Stimulated activated CD8-positive, alpha-beta memory T cell treated with anti-CD3 and anti-CD28 coated beads, Interleukin-4, amount 100 ng/mL, for 4 hours (primary cell): ENCODE results near the gene ZNF579.
A peak's percentile ranks its signal among the peaks of the same experiment; 100 is the strongest.

Experiments used
- DNase-seq, 2 donors: peaks; one replicate each; pipeline ENCODE4 v3.0.0-alpha.2; 2020; ENCODE audit warnings: low read depth in 2 of 2, low spot score in 1 of 2

The ZNF579 gene

DNA sequence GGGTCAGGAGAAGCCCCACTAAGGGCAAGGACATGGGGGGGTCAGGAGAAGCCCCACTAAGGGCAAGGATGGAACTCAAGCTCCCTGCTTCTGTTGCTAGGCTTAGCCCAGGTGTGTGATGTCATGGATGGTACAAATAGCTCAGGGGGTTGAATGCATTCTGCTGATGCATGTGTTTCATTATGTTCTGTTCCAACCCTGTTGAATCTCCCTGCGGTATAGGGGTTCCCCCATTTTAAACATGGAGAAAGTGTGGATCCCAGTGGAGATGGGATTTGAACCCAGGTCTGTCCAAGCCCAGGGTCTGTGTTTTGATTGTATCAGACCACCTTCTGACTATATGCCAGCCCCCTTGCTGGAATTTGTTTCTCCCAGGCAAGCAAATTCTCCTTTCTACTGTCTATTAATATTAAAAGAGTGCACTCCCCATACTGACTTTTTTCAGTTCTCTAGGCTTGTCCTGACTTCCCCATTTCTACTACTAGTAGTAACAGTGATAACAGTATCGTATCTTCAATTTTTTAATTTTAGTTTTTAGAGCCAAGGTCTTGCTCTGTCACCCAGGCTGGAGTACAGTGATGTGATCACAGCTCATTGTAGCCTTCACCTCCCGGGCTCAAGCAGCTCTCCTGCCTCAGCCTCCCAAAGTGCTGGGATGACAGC is 31.5 kb upstream of the ZNF579 start:
- DNase-seq = no peak

DNA sequence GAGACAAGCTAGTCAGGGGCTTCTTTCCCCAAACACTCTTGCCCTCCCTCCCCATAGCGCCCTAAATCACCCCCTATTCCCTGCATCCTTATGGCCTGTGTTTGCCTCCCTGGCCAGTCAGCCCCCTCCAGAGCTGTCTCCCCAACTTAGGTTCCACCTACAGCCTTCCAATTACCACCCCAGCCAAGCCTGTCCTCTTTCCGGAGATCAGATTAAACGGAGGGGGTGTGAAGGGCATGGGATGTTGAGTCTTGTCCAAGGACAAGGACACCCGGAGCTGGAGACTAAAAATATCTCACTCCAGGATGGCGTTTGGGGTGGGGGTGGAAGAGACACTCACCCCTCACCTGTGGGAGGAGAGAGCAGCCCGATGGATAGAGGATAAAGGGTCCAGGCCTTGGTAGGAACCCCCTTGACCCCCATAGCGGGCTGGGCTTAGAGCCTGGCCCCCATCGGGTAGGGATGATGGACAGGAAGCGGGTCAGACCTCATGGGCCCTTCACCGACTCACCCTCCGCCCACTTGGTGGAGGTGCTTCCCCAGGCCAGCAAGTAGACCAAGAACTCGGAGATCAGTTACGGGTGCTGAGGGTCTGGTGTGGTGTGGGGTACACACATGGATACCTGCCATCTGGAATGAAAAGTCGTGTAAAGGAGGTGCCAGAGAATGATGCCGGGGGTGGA is 30.8 kb upstream of the ZNF579 start:
- DNase-seq = no peak

DNA sequence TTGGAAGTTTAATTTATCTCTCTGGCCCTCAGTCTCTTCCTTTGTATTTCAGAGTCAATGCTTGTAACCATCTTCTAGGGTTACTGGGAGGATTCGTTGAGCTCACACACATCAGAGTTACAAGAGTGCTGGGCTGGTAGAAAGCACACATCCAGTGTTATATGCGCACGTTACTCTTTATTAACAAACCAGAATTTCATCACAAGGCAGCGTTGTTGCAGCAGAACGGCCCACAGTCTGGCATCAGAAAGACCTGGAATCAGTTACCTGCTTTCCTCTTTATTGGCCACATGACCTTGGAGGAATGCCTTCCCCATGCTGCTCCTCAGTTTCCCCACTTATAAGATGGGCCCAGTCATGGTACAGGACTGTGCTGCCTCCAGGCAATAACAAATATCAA is 28.7 kb upstream of the ZNF579 start:
- DNase-seq = no peak

DNA sequence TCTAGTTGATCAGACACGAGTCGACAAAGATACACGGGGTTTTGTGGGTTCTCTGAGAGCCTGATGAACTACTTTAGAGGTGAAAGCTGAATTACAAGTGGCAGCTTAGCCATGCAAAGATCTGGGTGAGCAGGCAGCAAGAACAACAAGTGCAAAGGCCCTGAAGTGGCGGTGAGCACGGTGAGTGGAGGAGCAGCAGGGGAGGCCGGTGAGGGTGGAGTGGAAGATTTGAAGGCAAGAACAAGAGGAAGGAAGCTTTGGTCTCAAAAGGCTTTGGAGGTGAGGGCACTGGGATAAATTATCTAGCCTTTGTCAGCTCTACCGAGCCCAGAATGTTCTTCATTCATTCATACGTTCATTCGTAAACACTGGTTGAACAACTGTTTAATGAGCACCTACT is 26.2 kb upstream of the ZNF579 start:
- DNase-seq = no peak

DNA sequence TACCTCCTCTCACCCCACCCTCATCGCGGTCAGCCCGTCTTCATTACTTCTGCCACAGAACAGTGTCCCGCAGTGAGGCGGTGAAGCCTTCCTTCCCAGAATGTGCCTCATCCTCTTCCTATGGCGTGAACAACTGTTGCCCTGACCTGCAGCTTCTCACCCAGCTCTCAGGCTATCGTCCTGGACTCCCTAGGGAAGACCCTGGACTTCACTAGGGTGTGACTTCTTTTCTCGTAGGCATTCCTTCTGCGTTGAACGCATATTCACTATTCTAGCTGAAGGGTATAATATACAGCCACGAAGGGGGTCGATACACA is 25.8 kb upstream of the ZNF579 start:
- DNase-seq = no peak

DNA sequence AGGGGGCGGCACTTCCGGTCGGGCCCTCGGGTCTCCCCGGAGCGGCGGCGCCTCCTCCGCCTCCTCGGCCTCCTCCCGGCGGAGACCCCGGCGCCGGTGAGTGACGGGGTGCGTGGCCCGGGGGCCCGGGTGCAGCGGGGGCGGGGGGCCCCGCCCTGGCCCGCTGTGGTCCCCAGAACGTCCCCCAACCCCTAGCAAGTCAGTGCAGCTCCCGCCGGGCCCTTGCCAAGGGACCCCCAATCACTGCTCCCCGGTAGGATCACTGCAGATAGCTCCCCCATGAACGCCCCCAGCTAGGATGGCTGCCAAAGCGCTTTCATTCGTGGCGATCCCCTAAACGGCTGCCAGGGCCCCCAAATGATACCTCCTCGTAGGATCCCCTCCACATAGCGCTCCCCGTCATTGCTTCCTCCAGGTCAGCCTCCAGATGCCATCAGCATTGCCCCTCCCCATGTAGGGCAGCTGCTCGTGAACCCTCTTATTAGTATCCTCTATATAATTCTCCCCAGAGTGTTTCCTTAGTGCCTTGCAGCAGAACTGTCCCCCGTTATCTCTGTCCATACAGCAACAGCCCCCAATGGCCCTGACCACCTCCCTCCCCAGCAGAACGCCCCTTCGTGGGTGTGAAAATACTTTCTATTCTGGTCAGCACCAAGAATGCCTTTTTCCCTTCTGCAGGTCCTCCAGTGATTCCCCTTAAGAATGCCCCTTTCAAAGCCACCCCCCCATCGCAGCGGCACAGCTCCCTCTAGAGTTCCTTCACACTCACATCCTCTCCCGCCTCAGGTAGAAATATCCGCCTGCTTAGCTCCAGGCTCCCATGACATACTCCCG is 25.2 kb upstream of the ZNF579 start, which contains the start of gene ZNF865:
TSS of gene ZNF865 (plus strand) at position 11 of the 834 bp plus-strand sequence. CDS start 7,972 bp downstream, outside the sequence.
- peak in 1 of 2 donors; percentile 49 for DNase-seq

DNA sequence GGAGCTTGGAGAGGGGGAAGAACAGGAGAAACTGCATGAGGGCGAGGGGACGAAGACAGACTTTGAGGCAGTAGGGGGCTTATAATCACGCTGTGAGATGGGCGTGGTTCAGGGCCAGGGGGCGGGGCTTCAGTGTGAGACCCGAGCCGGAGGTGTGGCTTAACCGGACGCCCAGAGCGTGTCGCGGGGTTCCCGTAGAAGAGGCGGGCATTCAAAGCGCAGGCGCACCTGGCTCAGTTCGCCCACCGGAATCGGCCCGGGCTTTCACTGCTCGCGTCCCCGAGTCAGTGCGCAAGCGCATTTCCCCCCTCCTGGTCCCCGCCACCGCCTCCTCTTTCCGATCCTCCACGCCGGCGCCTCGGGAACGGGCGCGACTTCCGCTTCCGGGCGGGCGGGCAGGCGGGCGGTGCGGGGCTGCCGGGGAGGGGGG is 24.6 kb upstream of the ZNF579 start:
- DNase-seq = peak; percentile 97 to 98

DNA sequence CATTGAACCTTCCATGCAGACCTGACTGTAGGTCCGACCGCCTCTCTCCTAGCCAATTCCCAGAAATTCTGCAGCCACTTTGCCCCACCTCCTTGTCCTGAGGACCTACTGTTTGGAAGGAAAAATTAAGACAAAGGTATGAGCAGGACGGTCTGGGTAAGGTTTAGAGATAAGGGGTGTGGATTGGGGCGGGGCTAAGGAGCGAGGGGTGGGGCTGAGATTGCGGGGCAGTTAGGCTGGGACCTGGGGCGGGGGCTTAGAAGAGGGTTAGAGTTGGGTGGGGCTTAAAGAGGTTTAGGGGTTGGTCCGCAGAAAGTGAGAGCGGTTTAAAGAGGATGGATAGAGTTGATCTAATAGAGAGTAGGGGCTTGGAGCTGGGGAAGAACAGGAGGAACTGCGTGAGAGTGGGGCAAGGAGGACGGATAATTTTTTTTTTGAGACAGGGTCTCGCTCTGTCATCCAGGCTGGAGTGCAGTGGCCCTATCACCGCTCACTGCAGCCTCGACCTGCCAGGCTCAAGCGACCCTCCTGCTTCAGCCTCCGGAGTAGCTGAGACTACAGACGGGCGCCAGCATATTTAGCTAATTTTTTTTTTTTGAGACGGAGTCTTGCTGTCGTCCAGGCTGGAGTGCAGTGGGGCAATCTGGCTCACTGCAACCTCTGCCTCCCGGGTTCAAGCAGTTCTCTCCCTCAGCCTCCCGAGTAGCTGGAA is 23.1 kb upstream of the ZNF579 start:
- no peak for DNase-seq

DNA sequence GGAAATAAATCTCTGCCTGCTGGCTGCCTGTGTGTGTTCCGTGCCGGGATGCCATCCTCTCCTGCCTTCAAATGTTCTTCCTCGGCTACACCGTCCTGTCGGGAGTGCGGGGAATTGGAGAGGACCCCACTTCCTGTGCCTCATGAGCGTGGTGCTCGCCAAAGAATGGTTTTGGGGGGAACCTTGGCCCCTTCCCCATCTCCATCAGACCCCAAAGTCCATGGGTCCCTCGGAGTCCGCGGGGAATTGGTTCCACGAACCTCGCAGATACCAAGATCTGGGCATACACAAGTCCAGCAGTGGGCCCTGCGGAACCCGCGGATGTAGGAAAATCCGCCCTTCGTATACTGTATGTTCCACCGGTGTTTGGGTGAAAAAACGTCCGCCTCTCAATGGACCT is 22.5 kb upstream of the ZNF579 start:
- no peak for DNase-seq

DNA sequence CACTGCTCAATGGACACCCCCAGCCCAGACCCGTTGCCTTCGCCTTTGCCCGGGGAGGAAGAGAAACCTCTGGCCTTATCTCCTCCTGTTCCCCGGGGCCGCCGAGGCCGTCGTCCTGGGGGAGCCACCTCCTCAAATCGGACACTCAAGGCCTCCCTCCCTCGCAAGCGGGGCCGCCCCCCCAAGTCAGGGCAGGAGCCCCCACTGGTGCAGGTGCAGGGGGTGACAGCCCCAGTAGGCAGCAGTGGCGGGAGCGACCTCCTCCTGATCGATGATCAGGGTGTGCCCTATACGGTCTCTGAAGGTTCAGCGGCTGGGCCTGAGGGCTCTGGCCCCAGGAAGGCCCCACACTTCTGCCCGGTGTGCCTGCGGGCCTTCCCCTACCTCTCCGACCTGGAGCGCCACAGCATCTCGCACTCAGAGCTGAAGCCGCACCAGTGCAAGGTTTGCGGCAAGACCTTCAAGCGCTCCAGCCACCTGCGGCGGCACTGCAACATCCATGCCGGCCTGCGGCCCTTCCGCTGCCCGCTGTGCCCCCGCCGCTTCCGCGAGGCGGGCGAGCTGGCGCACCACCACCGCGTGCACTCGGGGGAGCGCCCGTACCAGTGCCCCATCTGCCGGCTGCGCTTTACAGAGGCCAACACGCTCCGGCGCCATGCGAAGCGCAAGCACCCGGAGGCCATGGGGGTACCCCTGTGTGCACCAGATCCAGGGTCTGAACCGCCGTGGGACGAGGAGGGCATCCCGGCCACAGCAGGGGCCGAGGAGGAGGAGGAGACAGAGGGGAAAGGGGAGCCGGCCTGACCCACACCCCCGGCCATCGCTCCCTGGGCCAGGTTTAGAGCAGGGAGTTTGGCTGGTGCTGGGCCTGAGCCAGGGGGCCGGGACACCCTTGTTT is 21.7 kb upstream of the ZNF579 start:
- no peak for DNase-seq

DNA sequence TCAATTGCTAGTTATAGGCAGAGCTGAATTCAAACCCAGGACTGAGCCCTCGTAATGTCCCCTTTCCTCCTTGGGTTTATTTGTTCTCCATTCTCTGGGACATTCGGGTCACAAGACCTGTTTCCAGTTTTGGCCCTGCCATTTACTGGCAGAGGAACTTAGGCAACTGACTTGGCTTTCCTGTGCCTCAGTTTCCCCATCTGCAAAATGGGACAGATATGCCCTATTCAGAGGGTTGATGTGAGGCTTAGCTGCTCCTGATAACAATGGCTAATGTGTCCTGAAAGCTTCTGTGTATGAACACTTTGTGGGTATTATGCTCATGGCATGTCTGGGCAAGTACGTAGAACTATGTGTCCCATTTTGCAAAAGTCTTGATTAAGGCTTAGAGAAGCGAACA is 20.4 kb upstream of the ZNF579 start:
- no peak for DNase-seq

DNA sequence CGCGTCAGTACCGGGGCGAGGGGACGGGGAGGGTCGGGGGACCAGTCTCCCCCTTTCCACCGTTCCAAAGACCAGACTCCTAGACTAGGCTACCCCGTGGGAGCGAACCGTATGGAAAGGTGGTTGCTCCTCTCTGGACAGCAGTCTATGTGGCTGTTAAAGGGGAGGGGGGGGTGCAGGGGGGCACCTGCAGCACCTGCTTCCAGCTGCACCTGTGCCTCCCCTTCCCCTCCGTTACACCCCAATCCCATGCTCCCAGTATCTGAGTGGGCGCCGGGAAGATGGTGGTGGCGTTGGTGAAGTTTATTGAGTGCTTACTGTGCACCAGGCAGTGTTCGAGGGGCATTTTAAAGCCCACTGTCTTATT is 20.0 kb upstream of the ZNF579 start:
- DNase-seq = no peak

DNA sequence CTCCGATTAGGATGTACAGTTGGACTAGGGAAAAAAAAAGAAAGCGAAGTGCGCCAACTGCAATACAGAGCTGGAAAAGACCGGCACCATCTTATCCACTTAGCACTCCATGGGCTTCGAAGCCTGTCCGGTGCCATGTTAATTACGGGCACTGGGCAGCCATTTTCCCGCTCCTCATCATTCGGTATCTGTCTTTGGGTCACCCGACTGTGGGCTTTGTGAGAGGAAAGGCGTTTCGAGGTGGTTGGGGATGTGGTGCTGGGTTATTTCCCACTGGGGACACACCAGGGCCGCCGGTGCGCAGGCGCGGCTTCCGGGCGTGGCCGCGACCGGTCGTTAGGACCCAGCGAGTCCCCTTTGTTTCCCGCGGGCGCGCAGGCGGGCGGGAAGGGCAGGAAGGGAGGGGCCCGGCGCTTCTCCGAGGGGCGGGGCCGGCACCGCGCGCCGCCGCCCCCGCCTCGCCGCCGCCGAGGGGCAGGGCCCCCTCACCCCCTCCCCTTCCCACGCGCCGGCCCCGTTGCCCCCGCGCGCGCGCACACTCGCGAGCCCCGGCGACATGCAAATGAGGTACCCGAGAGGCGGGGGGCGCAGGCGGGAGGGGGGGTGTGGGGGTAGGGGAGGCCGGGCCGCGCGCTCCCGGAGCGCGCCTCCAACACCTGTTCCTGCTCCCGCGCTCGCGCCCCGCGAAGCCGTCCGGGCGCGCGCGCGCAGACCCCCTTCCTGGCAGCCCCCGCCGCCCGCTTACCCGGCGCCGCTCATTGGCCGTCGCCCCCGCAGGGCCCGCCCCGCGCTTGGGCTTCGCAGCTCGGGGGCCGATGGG is 19.4 kb upstream of the ZNF579 start, which contains the start of gene ZNF524:
TSS of gene ZNF524 (plus strand) at position 447 of the 820 bp plus-strand sequence. CDS start 1,825 bp downstream, outside the sequence.
- DNase-seq = peak; percentile 54 to 68

DNA sequence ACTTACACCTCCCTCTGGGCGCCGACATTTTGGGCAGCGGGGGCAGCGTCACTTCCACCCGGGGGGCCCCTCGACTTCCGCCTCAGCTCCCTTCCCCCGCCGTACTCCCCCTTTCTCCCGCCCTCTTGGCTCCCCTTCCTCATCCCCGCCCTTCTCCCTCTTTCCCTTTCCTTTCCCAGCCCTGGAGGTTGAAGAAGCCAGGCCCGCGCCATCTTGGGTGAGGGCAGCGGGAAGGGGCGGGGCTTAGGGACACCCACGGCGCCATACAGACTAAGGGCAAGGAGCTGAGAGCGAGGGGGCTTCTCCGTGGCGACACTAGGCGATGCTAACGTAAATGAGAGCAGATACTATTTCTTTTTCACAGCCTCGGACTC is 18.8 kb upstream of the ZNF579 start, which contains the start of gene FIZ1:
TSS of gene FIZ1 (minus strand) at position 50 of the 374 bp plus-strand sequence. CDS start 1,652 bp downstream, outside the sequence.
- DNase-seq = peak; percentile 89 to 92

DNA sequence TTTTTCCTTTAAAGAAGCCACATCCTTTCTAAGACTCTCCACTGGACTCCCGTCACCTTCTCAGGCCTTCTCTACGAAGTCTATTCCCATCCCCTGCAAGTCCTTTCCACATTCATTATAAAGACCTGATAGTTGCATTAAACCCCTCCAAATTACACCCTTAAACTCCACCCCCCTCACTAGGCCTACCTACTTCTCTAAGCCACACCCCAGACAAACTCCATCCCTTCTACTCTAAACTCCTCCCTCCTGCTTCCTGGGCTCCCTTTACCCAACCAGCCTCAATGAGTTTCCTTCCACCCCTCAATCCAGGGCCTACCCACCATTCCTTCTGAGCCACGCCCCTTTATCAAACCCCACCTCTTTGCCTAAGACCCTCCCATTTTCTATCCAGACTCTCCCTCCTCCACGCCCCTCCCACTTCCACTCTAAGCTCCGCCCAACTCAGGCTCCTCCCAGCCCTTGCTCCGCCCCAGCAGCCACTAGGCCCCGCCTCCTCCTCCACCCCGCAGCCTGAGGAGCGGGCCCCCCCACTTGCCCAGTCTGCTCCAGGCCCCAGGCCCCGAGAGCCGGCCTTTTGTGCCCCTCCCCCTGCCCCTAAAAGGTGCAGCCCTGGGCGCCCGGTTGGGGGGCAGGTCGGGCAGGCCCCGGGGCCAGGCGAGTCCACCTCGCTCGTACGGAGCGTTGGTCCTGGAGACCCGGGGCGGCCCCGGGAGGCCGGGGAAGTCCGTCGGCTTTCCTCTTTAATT is 18.2 kb upstream of the ZNF579 start:
- DNase-seq = peak; percentile 80

DNA sequence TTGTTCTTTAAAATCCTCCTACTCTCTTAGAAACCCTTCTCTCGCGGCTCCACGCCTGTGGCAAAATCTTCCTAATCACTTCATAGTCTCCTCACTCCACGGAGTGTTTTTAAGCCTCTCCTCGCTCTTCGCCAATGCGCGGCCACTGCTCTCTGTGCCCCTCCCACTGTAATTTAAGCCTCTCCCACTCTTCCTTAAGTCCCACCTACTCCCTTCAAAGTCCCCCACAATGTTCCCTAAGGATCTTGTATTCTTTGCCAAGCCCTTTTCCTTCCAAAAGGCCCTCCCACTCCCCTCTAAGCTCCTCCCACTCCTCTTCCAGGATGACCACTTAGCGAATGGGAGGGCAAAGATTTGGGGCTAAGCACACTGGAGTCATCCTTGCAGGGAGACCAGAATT is 17.4 kb upstream of the ZNF579 start:
- no peak for DNase-seq

DNA sequence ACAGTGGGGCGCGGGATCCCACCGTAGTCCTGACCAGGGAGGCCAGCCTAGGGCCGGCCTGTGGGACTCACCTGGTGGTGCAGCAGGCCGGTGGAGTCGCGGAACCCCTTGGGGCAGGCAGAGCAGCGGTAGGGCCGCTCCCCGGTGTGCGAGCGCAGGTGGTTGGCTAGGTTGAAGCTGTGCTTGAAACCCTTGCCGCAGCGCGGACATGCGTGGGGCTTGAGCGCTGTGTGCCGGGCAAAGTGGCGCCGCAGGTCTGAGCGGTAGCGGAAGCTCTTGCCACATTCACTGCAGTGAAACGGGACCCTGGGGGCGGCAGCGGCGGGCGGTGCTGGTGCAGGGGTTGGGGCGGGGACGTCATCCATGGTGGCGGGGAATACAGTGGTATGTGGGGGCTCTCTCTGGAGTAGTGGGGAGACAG is 16.9 kb upstream of the ZNF579 start:
- DNase-seq = no peak

DNA sequence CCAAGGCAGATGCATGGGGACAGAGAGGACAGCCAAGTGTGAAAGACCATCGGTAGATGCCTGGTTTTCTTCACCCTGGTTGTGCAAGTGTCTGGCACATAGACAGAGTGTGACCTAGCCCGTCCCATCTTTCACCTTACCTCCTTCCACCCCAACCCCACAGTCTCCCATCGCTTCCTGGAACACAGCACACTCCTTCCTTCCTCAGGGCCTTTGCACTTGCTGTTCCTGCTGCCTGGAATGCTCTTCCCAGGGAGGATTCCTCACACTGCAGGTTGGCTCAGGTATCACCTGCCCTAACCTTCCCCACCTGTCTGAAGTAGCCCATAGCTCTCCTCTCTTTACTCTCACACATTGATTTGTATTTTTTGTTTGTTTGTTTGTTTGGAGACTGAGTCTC is 15.7 kb upstream of the ZNF579 start:
- DNase-seq = no peak
